NCI-H748 (cell line): ENCODE data around the gene GPC5.

Experiments used
- DNase-seq: peaks from one replicate; lab custom pipeline; 2025; ENCODE audit not compliant: unreplicated experiment; lab: John Stamatoyannopoulos, UW

The GPC5 gene

GRCh38 chr13:92315265-92315664, 916.8 kb downstream of the GPC5 start:
- DNase-seq, result no peak

GRCh38 chr13:92316030-92316429, 917.6 kb downstream of the GPC5 start:
- DNase-seq, result no peak

- no peak for DNase-seq
Measured at GRCh38 chr13:92317066-92317465, 918.6 kb downstream of the GPC5 start.

GRCh38 chr13:92320323-92320722, 921.9 kb downstream of the GPC5 start:
- DNase-seq, result no peak

GRCh38 chr13:92321174-92321573, 922.8 kb downstream of the GPC5 start:
- DNase-seq, result no peak

GRCh38 chr13:92345627-92346026, 947.2 kb downstream of the GPC5 start:
- no peak for DNase-seq

GRCh38 chr13:92346046-92346445, 947.6 kb downstream of the GPC5 start:
- DNase-seq, result no peak

- peak; percentile 10 for DNase-seq
Measured at GRCh38 chr13:92354583-92354982, 956.2 kb downstream of the GPC5 start.

- peak; percentile 75 for DNase-seq
Measured at GRCh38 chr13:92355213-92355612, 956.8 kb downstream of the GPC5 start.

- no peak for DNase-seq
Measured at GRCh38 chr13:92362717-92363116, 964.3 kb downstream of the GPC5 start.

GRCh38 chr13:92365904-92366303, 967.5 kb downstream of the GPC5 start:
- no peak for DNase-seq

GRCh38 chr13:92377396-92377795, 979.0 kb downstream of the GPC5 start:
- DNase-seq, result no peak

- no peak for DNase-seq
Measured at GRCh38 chr13:92379371-92379770, 981.0 kb downstream of the GPC5 start.

- no peak for DNase-seq
Measured at GRCh38 chr13:92384410-92384809, 986.0 kb downstream of the GPC5 start.

GRCh38 chr13:92387245-92387644, 988.8 kb downstream of the GPC5 start:
- no peak for DNase-seq

- DNase-seq, result peak; percentile 99
Measured at GRCh38 chr13:92390217-92390616, 991.8 kb downstream of the GPC5 start.

- DNase-seq, result no peak
Measured at GRCh38 chr13:92403606-92404005, 1005.2 kb downstream of the GPC5 start.

- no peak for DNase-seq
Measured at GRCh38 chr13:92407858-92408257, 1009.4 kb downstream of the GPC5 start.

- DNase-seq, result no peak
Measured at GRCh38 chr13:92412481-92412880, 1014.1 kb downstream of the GPC5 start.

GRCh38 chr13:92412996-92413395, 1014.6 kb downstream of the GPC5 start:
- no peak for DNase-seq

- DNase-seq, result no peak
Measured at GRCh38 chr13:92413452-92413851, 1015.0 kb downstream of the GPC5 start.

GRCh38 chr13:92414851-92415250, 1016.4 kb downstream of the GPC5 start:
- DNase-seq, result no peak

- no peak for DNase-seq
Measured at GRCh38 chr13:92415781-92416180, 1017.4 kb downstream of the GPC5 start.
